Liver (tissue), 9 donors: ENCODE results near the gene CYSRT1. TPM values are rescaled to one million over a fixed set of nuclear protein-coding genes. Genes with fewer than 3 reads are reported as not detected.
A peak's percentile ranks its signal among the peaks of the same experiment; 100 is the strongest.

Experiments used
- DNase-seq: peaks from one replicate; pipeline ENCODE4 v3.0.0-alpha.2; 2017; ENCODE audit warnings: low spot score
- H3K27ac ChIP-seq, 2 donors: one replicate each; pipeline ENCODE4 v1.7.0; 2013; ENCODE audit warnings: inconsistent platforms in 2 of 2, low read length in 2 of 2, control low read depth in 1 of 2, low read depth in 1 of 2, mild to moderate bottlenecking in 1 of 2
- H3K27me3 ChIP-seq, 4 donors: one replicate each; pipeline versions ENCODE4 v1.6.1 to v1.7.0; 2013; ENCODE audit warnings: low read length in 3 of 4, inconsistent platforms in 1 of 4, mild to moderate bottlenecking in 1 of 4, moderate library complexity in 1 of 4; ENCODE audit not compliant: control insufficient read depth in 4 of 4, insufficient read depth in 4 of 4
- H3K36me3 ChIP-seq, 4 donors: one replicate each; pipeline versions ENCODE4 v1.6.1 to v1.7.0; 2013; ENCODE audit warnings: low read length in 3 of 4, mild to moderate bottlenecking in 3 of 4, low read depth in 1 of 4, moderate library complexity in 1 of 4; ENCODE audit not compliant: control insufficient read depth in 4 of 4, insufficient read depth in 3 of 4
- H3K4me1 ChIP-seq, 4 donors: one replicate each; pipeline versions ENCODE4 v1.6.1 to v1.7.0; 2013; ENCODE audit warnings: low read length in 3 of 4, mild to moderate bottlenecking in 3 of 4, moderate library complexity in 1 of 4; ENCODE audit not compliant: control insufficient read depth in 4 of 4, insufficient read depth in 4 of 4
- H3K4me3 ChIP-seq, 3 donors: one replicate each; pipeline versions ENCODE4 v1.6.1 to v1.7.0; 2013; ENCODE audit warnings: low read length in 3 of 3, control low read depth in 1 of 3, low read depth in 1 of 3, mild to moderate bottlenecking in 1 of 3
- H3K9ac ChIP-seq, 2 donors: one replicate each; pipeline ENCODE4 v1.7.0; 2013; ENCODE audit warnings: low read length in 2 of 2, mild to moderate bottlenecking in 2 of 2, moderate library complexity in 2 of 2, control low read depth in 1 of 2, low read depth in 1 of 2
- H3K9me3 ChIP-seq, 4 donors: one replicate each; pipeline versions ENCODE4 v1.6.1 to v1.7.0; 2013; ENCODE audit warnings: low read length in 3 of 4; ENCODE audit not compliant: control insufficient read depth in 4 of 4
- ATF3 ChIP-seq: IDR thresholded peaks from 2 replicates; pipeline ENCODE4 v1.6.1; 2016; ENCODE audit warnings: antibody characterized with exemption
- CTCF ChIP-seq: fragments of 150-350 bp; IDR thresholded peaks from 2 replicates; pipeline ENCODE4 v1.5.1; 2017; ENCODE audit warnings: improper control_type of control experiment, low read depth, low read length; ENCODE audit not compliant: missing input control
- EGR1 ChIP-seq, 2 donors: IDR thresholded peaks; 2 replicates each; pipeline ENCODE4 v1.6.1; 2016 to 2018; ENCODE audit warnings: antibody characterized with exemption in 2 of 2, low read depth in 2 of 2
- FOXA1 ChIP-seq: IDR thresholded peaks from 2 replicates; pipeline ENCODE4 v1.6.1; 2016; ENCODE audit warnings: antibody characterized with exemption
- FOXA2 ChIP-seq: IDR thresholded peaks from 2 replicates; pipeline ENCODE4 v1.6.1; 2016; ENCODE audit warnings: antibody characterized with exemption
- GABPA ChIP-seq, 2 donors: IDR thresholded peaks in 1 of 2; conservative IDR thresholded peaks in 1 of 2; 2 replicates each; pipeline ENCODE4 v1.6.1; 2016; ENCODE audit warnings: antibody characterized with exemption in 2 of 2, mild to moderate bottlenecking in 1 of 2, moderate library complexity in 1 of 2
- HNF4A ChIP-seq, 2 donors: conservative IDR thresholded peaks; 2 replicates each; pipeline ENCODE4 v1.6.1; 2016; ENCODE audit warnings: antibody characterized with exemption in 2 of 2, mild to moderate bottlenecking in 2 of 2
- HNF4G ChIP-seq: IDR thresholded peaks from 2 replicates; pipeline ENCODE4 v1.6.1; 2016; ENCODE audit warnings: antibody characterized with exemption
- JUND ChIP-seq, 2 donors: IDR thresholded peaks; 2 replicates each; pipeline ENCODE4 v1.6.1; 2016; ENCODE audit warnings: antibody characterized with exemption in 2 of 2
- MAX ChIP-seq: IDR thresholded peaks from 2 replicates; pipeline ENCODE4 v1.6.1; 2016; ENCODE audit warnings: antibody characterized with exemption
- NR2F2 ChIP-seq: IDR thresholded peaks from 2 replicates; pipeline ENCODE4 v1.6.1; 2016; ENCODE audit warnings: antibody characterized with exemption
- RAD21 ChIP-seq, 2 donors: IDR thresholded peaks; 2 replicates each; pipeline ENCODE4 v1.6.1; 2016; ENCODE audit warnings: antibody characterized with exemption in 2 of 2, mild to moderate bottlenecking in 2 of 2
- REST ChIP-seq: IDR thresholded peaks from 2 replicates; pipeline ENCODE4 v1.6.1; 2016; ENCODE audit warnings: antibody characterized with exemption, mild to moderate bottlenecking
- RXRA ChIP-seq, 2 donors: IDR thresholded peaks; 2 replicates each; pipeline ENCODE4 v1.6.1; 2017 to 2018; ENCODE audit warnings: antibody characterized with exemption in 2 of 2, mild to moderate bottlenecking in 1 of 2
- SP1 ChIP-seq: IDR thresholded peaks from 2 replicates; pipeline ENCODE4 v1.6.1; 2018; ENCODE audit warnings: antibody characterized with exemption, mild to moderate bottlenecking
- TAF1 ChIP-seq: conservative IDR thresholded peaks from 2 replicates; pipeline ENCODE4 v1.6.1; 2016; ENCODE audit warnings: antibody characterized with exemption, mild to moderate bottlenecking
- YY1 ChIP-seq: IDR thresholded peaks from 2 replicates; pipeline ENCODE4 v1.6.1; 2016; ENCODE audit warnings: antibody characterized with exemption, mild to moderate bottlenecking
- WGBS: extraction: QIAGEN DNeasy Blood & Tissue Kit; methylation state at CpG from one replicate; pipeline ENCODE4 v1.1.7; 2013; 5-methylcytosine and 5-hydroxymethylcytosine counted together
- polyA plus RNA-seq, 2 donors: library from polyadenylated mRNA; stranded (reverse) in 1 of 2; unstranded in 1 of 2; fragments of 200-250 nt in 1 of 2; fragments of >200 nt in 1 of 2; fragmentation: Nextera tagmentation in 1 of 2; extraction: Ambion mirVana in 1 of 2; gene quantifications; one replicate each; pipeline versions ENCODE4 v1.2.1 to v1.2.3, GENCODE V29; 2013 to 2015
- total RNA-seq, 2 donors: library from RNA; depleted of rRNA; stranded (reverse); fragments of >200 nt; gene quantifications; one replicate each; pipeline ENCODE4 v1.2.3, GENCODE V29; 2014
- TF ChIP-seq, protein P1 (sequence below): IDR thresholded peaks from 2 replicates; pipeline ENCODE4 v1.6.1; 2016; ENCODE audit warnings: antibody characterized with exemption
- donor health status: healthy.
- donor health status: healthy.
- donor health status: healthy.
- donor health status: healthy.
- donor health status: healthy.

CYSRT1 gene
- total and polyA plus RNA-seq, 4 donors: 0.14 to 0.50 (median 0.20) TPM

- Histone ChIP-seq H3K4me3 (peak overlapping the region in 1 of 3 donors; percentile 96), H3K27me3 (no peaks in the 10 kb centered on the region), H3K4me1 (peaks cover 20 to 53% (median 48%) of the 10 kb centered on the region in 4 donors), H3K9ac (no peak overlapping the region), H3K36me3 (peaks cover 0 to 5% (median 0%) of the 10 kb centered on the region in 4 donors), H3K27ac (no peak overlapping the region), H3K9me3 (no peaks in the 10 kb centered on the region)
- no peak for DNase-seq
- 79% methylated on average over 7 of the region's 7 CpGs for WGBS
- no peak for TF ChIP-seq HNF4A (conservative IDR thresholded peaks at IDR 0.05)
- no peak for TF ChIP-seq CTCF
- TF ChIP-seq HNF4G: no peak
- TF ChIP-seq REST: no peak
- TF ChIP-seq NR2F2: no peak
- TF ChIP-seq JUND (IDR thresholded peaks at IDR 0.05): no peak
- TF ChIP-seq RXRA (IDR thresholded peaks at IDR 0.05): no peak
- no peak for TF ChIP-seq ATF3
- TF ChIP-seq FOXA2: no peak
- no peak for TF ChIP-seq GABPA (IDR thresholded peaks at IDR 0.05 in 1 of 2, conservative IDR thresholded peaks at IDR 0.05 in 1 of 2)
- TF ChIP-seq SP1: no peak
- no peak for TF ChIP-seq YY1
- TF ChIP-seq, protein P1, sequence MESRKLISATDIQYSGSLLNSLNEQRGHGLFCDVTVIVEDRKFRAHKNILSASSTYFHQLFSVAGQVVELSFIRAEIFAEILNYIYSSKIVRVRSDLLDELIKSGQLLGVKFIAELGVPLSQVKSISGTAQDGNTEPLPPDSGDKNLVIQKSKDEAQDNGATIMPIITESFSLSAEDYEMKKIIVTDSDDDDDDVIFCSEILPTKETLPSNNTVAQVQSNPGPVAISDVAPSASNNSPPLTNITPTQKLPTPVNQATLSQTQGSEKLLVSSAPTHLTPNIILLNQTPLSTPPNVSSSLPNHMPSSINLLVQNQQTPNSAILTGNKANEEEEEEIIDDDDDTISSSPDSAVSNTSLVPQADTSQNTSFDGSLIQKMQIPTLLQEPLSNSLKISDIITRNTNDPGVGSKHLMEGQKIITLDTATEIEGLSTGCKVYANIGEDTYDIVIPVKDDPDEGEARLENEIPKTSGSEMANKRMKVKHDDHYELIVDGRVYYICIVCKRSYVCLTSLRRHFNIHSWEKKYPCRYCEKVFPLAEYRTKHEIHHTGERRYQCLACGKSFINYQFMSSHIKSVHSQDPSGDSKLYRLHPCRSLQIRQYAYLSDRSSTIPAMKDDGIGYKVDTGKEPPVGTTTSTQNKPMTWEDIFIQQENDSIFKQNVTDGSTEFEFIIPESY: no peak
- no peak for TF ChIP-seq RAD21 (IDR thresholded peaks at IDR 0.05)
- no peak for TF ChIP-seq TAF1
- TF ChIP-seq MAX: no peak
- TF ChIP-seq EGR1 (IDR thresholded peaks at IDR 0.05; ENCODE audit: low read depth in 2 of 2): no peak
- no peak for TF ChIP-seq FOXA1
These were observed 18.4 kb upstream of the CYSRT1 start for GRCh38 chr9:137206602-137207001.
